Colonic mucosa (tissue), 4 donors: ENCODE results near the gene CCDC50. TPM values are rescaled to one million over a fixed set of nuclear protein-coding genes. Genes with fewer than 3 reads are reported as not detected.
A peak's percentile ranks its signal among the peaks of the same experiment; 100 is the strongest.

Source experiments
- DNase-seq: peaks from one replicate; pipeline ENCODE4 v3.0.0-alpha.2; 2020
- H3K27ac ChIP-seq: fragments of 200-600 bp; one replicate; pipeline ENCODE4 v1.8.0; 2021
- H3K27me3 ChIP-seq: fragments of 200-600 bp; one replicate; pipeline ENCODE4 v1.8.0; 2021
- H3K36me3 ChIP-seq: fragments of 200-600 bp; one replicate; pipeline ENCODE4 v1.8.0; 2021
- H3K4me1 ChIP-seq: fragments of 200-600 bp; one replicate; pipeline ENCODE4 v1.8.0; 2021; ENCODE audit warnings: mild to moderate bottlenecking
- H3K4me3 ChIP-seq: fragments of 200-600 bp; one replicate; pipeline ENCODE4 v1.8.0; 2021
- H3K9ac ChIP-seq, 2 donors: one replicate each; pipeline ENCODE4 v1.7.0; 2013; ENCODE audit warnings: control low read depth in 2 of 2, low read depth in 2 of 2, low read length in 2 of 2
- H3K9me3 ChIP-seq: fragments of 200-600 bp; one replicate; pipeline ENCODE4 v1.8.0; 2021
- CTCF ChIP-seq: fragments of 200-600 bp; IDR thresholded peaks from one replicate; pipeline ENCODE4 v1.8.0; 2022; ENCODE audit warnings: antibody characterized with exemption, mild to moderate bottlenecking
- intact Hi-C: fragments of 100-400 bp; cut with DNase I; formaldehyde crosslinking; loops from one replicate; pipeline ENCODE4 v1.14.1; 2022
- total RNA-seq, 2 donors: library from RNA; stranded (reverse); fragmentation: NEBNext Ultra II Directional in 1 of 2; extraction: Animal tissue kit (Norgen Biotek cat#: 25700) in 1 of 2; gene quantifications; one replicate each; pipeline ENCODE4 v1.2.1, GENCODE V29; 2021
- donor health status: healthy.
- donor health status: DM: no; HTN: no; CAD: no.
- donor health status: DM: no; HTN: no; CAD: no.

Gene CCDC50
- total RNA-seq, 2 donors from 2014 or later, result 33.4 to 53.3 TPM

GRCh38 chr3:191329654-191330529, 698 bp downstream of the CCDC50 start, which contains the start of gene UTS2B:
UTS2B (minus strand) TSS chr3:191330526; CDS start chr3:191282189, 48,337 bp downstream.
- DNase-seq, result peak; percentile 64

GRCh38 chr3:191330530-191331048, 1.4 kb downstream of the CCDC50 start:
- peak overlapping the region; percentile 85 to 87 for H3K9ac ChIP-seq
- H3K36me3 ChIP-seq, result no peaks in the 10 kb centered on the region
- no peaks in the 10 kb centered on the region for H3K4me1 ChIP-seq
- DNase-seq, result no peak
- no peak for TF ChIP-seq CTCF
- intact Hi-C loops, result no loop called here
- peak overlapping the region; percentile 66 for H3K4me3 ChIP-seq
- H3K9me3 ChIP-seq, result no peaks in the 10 kb centered on the region
- peak overlapping the region; percentile 78 for H3K27ac ChIP-seq
- no peaks in the 10 kb centered on the region for H3K27me3 ChIP-seq

More at GRCh38 chr3:191329654-191330529, 698 bp downstream of the CCDC50 start, which contains the start of gene UTS2B:
- no peaks in the 10 kb centered on the region for H3K4me1 ChIP-seq
- H3K4me3 ChIP-seq, result peak within 1 kb of the TSS; percentile 66
- no peak for TF ChIP-seq CTCF
- peak within 1 kb of the TSS; percentile 78 for H3K27ac ChIP-seq
- H3K27me3 ChIP-seq, result no peaks in the 10 kb centered on the region
- peak within 1 kb of the TSS; percentile 85 to 87 for H3K9ac ChIP-seq
- H3K9me3 ChIP-seq, result no peaks in the 10 kb centered on the region
- no peaks in the 10 kb centered on the region for H3K36me3 ChIP-seq
- intact Hi-C loops, result no loop called here

- Histone ChIP-seq H3K36me3 (no peaks in the 10 kb centered on the region), H3K9ac (no peak overlapping the region), H3K4me3 (no peak overlapping the region), H3K9me3 (no peaks in the 10 kb centered on the region), H3K27me3 (no peaks in the 10 kb centered on the region), H3K4me1 (no peaks in the 10 kb centered on the region), H3K27ac (no peak overlapping the region)
- no peak for TF ChIP-seq CTCF
- no peak for DNase-seq
- intact Hi-C loops, result no loop called here
Measured at GRCh38 chr3:191331388-191331787, 2.2 kb downstream of the CCDC50 start.

- H3K27me3 ChIP-seq, result no peaks in the 10 kb centered on the region
- intact Hi-C loops, result no loop called here
- no peak for TF ChIP-seq CTCF
- H3K9ac ChIP-seq, result no peak overlapping the region
- H3K36me3 ChIP-seq, result no peaks in the 10 kb centered on the region
- no peak for DNase-seq
- H3K4me1 ChIP-seq, result no peaks in the 10 kb centered on the region
- no peaks in the 10 kb centered on the region for H3K9me3 ChIP-seq
- no peak overlapping the region for H3K4me3 ChIP-seq
- H3K27ac ChIP-seq, result no peak overlapping the region
Measured at GRCh38 chr3:191333298-191333880, 4.2 kb downstream of the CCDC50 start.

- Histone ChIP-seq H3K9ac (no peak overlapping the region), H3K4me3 (no peak overlapping the region), H3K9me3 (no peaks in the 10 kb centered on the region), H3K27me3 (no peaks in the 10 kb centered on the region), H3K36me3 (no peaks in the 10 kb centered on the region), H3K27ac (no peak overlapping the region), H3K4me1 (no peaks in the 10 kb centered on the region)
- intact Hi-C loops, result no loop called here
- DNase-seq, result no peak
- no peak for TF ChIP-seq CTCF
Measured at GRCh38 chr3:191334346-191334893, 5.2 kb downstream of the CCDC50 start.
